PC-3 (cell line): Measurements from ENCODE around the gene ARHGAP4.

Experiments
- CTCF ChIP-seq: fragments of 300-600 bp; sonication (generic); conservative IDR thresholded peaks from 2 replicates; pipeline ENCODE4 v1.5.1; 2017; ENCODE audit warnings: antibody characterized with exemption, low read depth, mild to moderate bottlenecking, low read length
- EZH2 ChIP-seq: fragments of 300-600 bp; sonication (generic); IDR thresholded peaks from one replicate; pipeline ENCODE4 v1.6.1; 2017; ENCODE audit warnings: antibody characterized with exemption, mild to moderate bottlenecking, low read length; ENCODE audit not compliant: unreplicated experiment
- EZH2phosphoT487 ChIP-seq: fragments of 300-600 bp; sonication (generic); IDR thresholded peaks from 2 replicates; pipeline ENCODE4 v1.6.1; 2018; ENCODE audit warnings: mild to moderate bottlenecking, antibody characterized with exemption, low read length, borderline replicate concordance

GRCh38 chrX:153877571-153878261 lies 48.3 kb downstream of the ARHGAP4 start:
- TF ChIP-seq CTCF (no peak), EZH2 (no peak), EZH2phosphoT487 (no peak)
